ENCODE measurements around the gene FAM149A.

Gene FAM149A

DNA sequence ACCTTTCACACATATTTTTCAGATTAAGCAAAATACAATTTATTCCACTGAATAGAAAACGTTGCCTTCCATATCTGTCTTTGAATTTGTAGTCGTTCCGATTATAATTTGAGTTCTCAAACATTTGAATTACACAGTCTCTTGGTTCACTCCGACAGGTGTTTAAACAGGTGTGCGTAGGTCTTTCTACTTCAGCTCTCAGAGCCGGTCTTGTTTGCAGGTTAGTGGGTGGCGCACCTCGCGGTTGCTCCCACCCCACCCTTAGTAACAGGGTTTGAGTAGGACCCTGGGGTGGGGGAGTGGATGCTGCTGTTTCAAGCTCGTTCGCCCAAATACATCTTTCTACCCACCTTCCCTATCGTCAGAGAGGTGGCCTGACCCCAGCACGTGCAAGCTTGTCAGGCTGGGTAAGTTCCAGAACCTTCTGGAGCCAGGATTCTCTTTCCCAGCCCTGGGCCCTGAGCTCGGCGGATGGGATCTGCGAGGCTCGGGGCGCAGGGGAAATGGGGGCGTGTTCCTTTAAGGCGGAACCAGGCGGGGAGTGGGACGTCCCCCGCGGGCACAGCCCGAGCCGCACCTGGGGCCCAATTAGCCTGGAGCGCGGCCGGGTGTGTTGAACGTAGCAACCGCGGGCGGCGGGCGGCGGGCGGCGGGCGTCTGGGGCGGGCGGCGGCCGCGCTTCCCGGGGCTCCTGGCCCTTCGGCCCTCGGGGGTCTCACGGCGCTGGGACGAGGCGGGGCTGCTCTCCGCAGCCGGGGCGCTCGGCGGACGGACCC lies at the start of gene FAM149A:
FAM149A (plus strand) TSS at position 591 of the 776 bp plus-strand sequence.
- DNase-seq = peak; percentile 36

DNA sequence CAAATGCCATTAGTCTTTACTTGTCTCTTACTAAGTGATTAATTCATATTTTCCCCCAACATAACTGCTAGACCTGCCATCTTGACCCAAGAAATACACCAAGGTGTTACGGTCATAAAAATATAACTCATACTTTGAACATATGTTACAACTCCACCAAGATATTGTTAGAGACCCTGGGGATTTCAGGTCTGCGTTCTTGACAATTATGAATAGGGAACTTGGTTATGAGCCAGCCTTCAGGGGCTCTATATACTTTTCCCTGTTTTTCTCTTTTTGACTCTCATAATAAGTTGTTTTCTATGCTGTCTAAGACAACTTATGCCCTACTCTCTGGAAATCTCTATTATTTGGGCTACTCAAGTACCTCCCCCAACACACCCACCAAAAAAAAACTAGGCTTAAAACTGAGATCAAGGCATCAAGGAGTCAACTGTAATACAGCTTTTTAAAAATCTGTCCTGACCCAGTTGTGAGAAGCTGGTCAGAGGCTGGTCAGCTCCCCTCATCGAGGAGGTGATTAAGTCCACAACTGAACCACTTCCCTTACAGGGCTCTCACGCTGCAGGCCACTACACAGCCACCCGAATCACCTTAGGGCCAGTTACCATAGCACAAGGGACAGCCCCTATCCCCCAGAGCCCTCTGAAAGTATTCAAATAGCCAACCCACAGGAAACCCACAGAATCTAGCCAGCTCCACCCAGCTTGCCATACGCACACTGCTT lies 46.1 kb upstream of the FAM149A start:
- DNase-seq = no peak

DNA sequence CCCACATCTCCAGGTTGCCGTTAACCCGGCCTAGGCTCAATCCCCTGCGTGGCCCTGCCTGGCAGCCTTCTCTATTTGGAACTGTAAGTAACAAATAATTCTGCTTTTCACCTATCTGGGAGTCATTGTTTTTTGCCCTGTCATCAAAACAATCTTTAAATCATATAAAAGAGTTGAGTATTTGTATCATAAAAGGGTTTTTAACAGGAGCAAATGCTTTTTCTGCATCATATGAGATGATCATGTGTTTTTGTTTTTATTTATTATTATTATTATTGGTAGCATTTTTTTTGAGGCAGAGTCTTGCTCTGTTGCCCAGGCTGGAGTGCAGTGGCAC lies 45.6 kb upstream of the FAM149A start:
- no peak for DNase-seq

DNA sequence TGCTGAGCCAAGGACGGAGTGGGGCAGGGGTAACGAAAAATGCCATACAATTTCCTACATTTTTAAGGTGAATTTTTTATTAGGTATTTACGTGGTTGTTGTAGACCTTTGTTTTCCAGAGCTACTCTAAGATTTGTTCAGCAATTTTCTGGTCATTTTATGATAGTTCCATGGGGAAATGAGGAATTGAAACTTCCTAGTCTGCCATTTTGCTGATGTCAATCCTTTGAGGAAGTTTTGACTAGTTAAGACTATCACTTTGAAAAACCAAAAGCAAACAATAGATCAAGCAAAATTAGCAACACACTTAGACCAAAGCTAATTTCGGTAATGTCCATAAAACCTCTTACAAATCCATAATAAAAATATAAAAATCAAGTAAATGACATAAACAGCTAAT lies 42.6 kb upstream of the FAM149A start:
- DNase-seq = no peak

DNA sequence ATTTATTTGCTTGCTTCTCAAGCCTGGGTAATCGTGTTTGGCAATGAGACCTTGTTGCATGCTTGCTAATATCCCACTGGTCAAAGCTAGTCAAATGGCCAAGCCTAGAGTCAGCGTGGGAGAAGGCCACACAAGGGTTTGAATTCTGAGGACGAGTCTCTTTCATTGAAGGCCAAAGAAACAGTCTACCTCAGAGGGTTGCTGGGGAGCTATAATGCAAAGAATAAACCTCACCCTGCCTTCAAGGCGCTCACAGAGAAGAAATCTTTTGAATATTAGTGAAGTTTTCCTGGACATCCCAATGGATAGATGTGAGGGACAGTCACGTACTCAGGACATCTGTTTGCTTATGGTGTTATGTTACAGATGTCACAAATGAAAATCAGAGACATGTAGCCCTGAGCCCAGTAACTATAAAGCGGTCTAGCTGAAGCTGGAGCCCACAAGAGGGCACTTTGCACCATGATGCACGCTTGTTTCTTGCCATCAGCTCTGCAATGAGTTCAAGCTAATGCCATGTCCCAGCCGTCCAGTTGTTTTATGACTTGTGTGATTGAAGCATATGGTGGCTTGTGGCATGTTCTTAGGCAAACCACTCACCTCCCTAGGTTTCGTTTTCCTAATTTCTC lies 36.6 kb upstream of the FAM149A start:
- DNase-seq = peak; percentile 16

DNA sequence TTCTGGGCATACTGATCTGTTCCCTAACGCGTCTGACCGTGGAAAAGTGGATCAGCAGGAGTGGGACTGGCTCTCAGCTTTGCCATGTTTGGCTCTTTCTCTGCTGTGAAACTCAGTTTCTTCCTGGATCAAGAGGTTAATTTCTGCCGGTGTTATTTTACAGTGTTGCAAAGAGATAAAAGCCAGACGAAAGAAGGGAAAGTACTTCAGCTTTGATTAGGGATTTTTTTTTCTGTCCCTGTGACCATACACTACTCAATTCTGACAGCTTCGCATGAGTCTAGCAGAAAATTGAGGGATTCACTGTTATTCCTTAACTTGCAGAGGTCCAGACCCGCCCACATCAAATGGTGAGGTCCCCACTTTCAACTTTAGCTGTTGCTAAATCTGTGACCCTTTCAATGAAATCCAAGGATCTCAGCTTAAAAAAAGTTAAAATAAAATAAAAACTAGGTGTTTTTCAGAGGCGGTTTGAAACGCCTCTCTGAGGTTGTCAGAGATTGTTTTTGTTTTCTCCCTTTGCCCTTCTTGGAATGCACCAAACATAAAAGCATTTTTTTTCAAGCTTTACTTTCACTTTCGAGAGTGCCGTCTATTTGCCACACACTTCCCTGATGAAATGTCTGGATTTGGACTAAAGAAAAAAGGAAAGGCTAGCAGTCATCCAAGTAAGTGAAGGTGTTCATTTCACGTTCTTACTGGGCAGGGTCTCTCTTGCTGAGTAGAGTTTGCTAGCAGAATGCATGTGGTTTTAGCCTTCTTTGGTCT lies 35.7 kb upstream of the FAM149A start, which contains the start of gene TLR3:
TLR3 (plus strand) TSS at position 576 of the 768 bp plus-strand sequence. CDS start 7,464 bp downstream, outside the sequence.
- DNase-seq = no peak

DNA sequence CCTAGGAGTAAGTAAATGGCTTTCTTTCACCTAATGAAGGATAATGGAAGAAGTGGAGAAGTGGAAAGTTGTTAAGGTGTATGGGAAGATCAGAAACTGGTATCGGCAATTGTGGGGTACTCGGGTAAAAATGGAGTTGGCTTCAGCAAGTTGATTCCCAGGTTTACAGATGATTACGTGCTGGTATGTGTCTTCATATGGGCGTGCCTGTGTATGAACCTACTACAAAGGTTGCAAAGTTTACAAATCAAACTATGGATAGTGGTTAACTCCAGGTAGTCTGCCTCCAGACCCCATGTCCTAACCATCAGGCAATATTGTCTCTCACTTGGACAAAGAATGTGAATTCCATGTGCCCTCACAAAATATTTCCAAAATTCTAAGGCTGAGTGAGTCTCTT lies 34.8 kb upstream of the FAM149A start:
- DNase-seq = no peak

DNA sequence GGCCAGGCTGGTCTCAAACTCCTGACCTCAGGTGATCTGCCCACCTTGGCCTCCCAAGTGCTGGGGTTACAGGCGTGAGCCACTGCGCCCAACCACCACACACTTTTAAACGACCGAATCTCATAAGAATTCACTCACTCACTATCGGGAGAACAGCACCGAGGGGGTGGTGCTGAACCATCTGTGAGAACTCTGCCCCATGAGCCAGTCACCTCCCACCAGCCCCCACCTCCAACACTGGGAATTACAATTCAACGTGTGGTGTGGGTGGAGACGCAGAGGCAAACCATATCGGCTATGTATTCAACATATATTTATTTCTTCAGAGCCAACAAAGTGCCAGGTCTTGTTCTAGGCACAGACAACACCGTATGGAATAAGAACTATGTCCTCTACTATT lies 32.0 kb upstream of the FAM149A start:
- no peak for DNase-seq

DNA sequence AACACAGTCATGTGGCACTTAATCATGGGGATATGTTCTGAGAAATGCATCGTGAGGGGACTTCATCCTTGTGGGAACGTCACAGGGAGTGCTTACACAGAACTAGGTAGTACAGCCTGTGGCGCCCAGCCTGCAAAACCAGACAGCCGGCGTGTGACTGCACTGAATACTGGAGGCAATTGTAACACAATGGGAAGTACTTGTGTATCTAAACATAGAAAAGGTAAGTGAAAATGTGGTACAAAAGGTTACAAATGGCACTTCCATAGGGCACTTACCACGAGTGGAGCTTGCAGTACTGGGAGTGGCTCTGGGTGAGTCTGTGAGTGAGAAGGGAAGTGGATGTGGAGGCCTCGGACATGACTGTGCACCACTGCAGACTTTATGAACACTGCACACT lies 30.3 kb upstream of the FAM149A start:
- no peak for DNase-seq

DNA sequence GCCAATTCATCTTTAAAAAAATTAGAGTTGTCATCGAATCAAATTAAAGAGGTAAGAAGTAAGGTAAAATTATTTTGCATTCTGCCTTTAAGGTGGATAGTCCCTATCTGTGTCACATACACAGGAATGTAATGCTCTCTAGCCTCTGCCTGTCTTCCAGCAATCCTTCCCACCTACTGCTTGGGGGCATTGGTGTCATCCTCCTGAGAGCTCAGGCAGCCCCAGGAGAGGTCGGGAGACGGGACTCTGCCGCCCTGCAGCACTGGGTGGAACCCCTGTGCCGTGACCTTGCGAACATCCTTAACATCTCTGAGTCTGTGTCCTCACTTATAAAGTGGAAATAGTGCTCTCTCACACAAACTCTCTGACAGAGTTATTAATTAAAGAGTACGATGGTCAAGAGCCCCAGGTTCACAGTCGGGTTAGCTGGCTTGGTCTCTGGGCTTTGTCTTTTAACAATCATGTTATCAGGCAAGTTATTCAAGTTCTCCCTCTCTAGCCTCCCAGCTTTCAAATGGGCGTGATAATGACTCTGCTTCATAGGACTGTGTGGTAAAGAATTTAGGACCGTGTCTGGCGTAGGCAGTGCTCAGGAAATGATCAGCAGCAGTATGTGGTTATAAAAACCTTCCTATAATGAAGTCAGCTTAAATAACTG lies 25.4 kb upstream of the FAM149A start:
- no peak for DNase-seq

DNA sequence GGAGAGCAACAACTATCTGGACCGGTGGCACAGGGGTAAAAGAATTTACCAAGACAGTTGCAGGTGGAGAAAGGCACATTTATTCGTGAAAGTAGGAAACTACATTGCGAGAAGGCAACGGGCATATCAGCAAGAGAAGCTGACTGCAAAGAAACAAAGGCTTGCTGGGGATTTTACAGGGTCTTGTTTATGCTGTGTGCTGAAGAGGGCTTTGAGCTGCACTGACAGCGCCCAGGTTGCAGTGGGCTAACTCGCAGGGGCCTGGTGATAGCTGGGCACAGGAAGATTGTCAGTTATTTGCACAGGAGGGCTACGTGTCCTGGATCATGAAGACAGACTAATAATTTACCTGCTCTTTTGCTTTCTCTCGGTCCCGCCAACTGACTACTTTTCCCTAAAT lies 24.8 kb upstream of the FAM149A start:
- DNase-seq = no peak

DNA sequence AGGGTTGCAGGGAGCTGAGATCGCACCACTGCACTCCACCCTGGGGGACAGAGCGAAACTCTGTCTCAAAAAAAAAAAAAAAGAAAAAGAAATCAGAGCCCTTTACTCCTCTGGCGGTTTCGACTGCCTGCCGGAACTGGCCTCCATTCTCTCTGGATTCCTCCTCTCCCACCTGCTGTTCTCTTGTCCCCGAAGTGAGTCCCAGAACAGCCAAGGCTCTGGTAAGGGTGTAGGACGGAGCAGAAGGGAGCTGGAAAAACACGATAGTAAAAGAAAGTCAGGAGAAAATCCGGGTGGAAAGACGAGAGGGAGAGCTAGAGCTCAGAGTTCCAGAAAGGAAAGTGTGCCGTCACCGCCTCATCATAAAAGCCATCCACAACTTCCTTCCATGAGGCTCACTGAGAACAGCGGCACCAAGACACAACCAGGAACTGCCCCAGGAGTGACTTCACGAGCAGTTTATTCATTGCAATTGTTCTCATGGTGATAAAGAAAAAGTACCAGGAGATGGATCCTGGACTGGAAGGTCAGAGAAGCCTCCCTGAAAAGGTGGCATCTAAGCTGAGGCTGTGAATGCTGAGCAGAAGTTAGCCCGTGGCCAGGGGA lies 23.2 kb upstream of the FAM149A start:
- no peak for DNase-seq

DNA sequence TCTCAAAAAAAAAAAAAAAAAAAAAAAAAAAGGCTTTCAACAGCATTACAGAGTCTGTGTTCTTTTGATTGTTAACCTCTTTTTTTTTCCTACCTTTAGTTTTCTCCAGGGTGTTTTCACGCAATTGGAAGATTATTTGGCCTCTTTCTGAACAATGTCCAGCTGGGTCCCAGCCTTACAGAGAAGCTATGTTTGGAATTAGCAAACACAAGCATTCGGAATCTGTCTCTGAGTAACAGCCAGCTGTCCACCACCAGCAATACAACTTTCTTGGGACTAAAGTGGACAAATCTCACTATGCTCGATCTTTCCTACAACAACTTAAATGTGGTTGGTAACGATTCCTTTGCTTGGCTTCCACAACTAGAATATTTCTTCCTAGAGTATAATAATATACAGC lies 22.3 kb upstream of the FAM149A start:
- no peak for DNase-seq

DNA sequence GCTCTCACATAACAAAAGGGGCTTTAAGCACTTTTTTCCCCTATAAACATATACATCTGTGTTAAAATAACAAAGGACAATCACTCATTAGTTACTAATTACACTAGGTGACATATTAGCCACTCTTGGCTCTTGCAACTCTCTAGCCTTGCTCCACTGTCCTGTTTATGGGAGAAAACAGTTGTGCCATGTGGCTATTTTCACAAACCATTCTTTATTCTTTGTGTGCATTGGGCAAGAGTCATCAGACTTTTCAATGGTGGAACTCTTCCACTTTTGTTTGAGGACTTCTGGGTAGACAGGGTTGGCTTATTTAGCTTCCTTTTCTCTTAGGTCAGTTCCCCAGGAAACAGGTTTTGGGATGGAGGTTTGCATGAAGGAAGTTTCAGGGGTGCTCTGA lies 16.0 kb upstream of the FAM149A start:
- no peak for DNase-seq

DNA sequence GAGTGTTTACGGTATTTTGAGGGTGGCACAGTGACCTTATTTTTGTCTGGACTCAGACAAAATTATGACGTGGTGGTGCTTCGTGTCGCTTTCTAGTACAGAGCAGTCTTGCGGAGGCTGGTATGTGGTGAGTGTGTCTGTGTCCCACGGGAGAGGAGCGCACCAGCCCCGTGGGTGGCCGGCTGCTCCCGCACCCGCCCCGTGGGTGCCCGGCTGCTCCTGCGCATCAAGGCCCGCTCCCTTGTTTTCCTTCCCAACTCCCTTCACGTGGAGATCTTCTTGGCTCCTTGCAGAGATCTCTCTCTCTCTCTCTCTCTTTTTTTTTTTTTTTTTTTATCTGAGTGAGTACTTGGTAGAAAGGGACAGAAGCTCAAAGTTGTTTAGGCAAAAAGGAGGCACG lies 12.2 kb upstream of the FAM149A start:
- no peak for DNase-seq

DNA sequence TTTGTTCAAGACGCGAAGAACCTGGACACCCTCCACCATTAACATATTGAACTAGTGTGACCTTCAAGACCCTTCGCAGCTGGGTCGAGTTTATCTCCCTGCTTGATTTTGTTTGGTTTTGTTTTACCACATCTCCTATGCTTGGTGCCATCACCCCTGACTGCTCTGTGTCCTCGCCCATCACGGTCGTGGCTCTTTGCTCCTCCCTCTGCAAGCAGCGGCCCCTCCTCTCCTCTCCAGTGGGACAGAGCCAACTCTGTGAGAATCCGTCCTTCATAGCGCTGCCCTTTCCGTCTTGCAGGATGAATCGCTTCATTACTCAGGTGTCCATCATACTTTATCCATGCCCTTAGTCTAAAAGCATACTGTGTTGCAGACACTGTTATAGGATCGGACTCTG lies 9.1 kb upstream of the FAM149A start:
- DNase-seq = no peak

DNA sequence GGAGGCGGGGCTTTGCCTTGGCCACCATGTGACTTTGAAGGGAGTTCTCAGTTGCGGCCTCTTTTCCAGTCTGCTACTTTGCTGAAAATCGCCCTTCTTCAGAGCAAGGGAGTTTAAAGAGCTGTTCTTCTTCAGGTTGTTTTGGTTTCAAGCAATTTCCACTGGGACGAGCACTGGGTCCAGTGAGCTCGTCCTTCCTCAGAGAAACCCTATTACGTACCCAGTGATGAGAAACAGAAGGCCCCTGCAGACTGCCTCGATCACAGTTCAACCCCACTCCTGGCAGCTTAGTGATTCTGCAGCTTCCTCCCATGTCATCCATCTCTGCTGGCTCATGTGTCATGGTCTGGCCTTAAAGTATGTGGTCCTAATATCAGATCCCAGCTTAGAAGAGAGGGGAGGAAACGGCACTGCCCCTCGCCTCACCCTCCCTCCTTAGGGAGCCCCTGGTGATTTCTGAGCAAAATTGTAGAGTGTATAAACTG lies 7.8 kb upstream of the FAM149A start:
- no peak for DNase-seq

DNA sequence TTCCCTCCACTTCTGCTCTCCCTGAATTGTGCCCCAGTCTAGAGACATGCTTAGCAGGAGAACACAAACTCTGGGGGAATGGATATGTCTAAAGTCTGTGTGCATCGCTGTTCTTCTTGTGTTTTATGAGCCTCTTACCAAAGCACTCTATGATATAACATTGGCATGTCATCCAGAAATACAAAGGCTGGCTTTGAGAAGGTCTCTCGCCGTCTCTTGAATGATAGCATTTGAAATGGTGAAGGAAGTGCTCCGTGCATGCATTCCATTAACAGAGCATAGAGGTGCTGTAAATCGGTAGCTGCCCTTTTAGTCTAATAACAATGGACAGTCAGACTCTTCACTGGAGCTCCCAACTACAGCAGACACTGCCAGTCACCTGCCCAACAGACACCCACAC lies 7.1 kb upstream of the FAM149A start:
- no peak for DNase-seq

DNA sequence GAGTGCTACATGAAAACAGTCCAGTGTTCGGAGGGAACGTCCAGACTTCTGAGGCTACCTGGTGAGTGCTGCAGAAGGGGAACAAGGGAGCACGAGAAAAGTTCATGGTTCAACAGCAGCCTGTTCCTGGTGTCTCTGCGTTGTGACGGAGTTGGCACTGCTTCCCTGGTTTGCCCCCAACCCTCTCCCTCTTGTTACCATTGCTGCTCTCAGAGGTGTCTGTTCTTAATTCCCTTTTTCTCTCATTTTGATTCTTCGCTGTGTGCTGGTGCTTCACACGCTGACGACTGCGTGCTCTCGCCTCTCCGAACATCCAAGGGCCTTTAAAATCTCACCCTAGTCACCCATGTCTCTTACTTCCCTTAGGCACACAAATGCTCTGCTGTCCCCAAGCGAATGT lies 1.6 kb upstream of the FAM149A start:
- DNase-seq = no peak

DNA sequence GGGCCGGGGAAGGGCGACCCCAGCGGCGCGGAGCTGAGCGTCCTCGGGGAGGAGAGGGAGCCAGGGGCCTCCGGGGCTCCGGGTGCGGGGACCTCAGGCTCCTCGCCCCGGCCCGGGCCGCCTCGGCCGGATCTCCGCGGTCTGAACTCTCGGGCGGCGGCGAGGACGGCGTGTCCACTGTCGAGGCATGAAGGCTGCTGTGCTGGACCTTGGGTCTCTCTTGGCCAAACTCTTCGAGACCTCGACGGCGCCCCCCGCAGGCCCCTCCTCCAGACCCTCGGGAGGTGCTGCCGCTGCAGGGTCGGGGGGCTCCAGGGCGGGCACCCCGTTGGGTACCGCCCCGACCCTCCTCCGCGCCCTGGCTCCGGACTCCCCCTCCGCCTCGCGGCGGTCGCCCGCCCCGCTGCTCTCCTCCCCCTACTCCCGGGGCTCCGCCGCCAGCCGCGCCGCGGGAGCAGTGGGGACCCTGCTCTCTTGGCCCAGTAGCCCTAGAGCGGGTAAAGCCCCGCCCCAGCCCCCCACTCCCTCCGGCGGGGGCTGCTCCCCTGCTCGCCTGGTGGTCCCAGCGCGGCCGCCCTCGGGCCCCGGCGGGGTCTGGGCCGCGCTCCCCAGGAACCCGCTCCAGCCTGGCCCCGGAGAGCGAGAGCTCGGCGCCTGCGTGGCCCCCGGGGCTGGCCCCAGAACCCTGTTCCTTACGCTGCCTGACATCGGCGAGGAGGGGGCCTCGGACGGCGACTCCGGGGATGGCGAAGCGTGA lies 564 bp downstream of the FAM149A start:
- no peak for DNase-seq

DNA sequence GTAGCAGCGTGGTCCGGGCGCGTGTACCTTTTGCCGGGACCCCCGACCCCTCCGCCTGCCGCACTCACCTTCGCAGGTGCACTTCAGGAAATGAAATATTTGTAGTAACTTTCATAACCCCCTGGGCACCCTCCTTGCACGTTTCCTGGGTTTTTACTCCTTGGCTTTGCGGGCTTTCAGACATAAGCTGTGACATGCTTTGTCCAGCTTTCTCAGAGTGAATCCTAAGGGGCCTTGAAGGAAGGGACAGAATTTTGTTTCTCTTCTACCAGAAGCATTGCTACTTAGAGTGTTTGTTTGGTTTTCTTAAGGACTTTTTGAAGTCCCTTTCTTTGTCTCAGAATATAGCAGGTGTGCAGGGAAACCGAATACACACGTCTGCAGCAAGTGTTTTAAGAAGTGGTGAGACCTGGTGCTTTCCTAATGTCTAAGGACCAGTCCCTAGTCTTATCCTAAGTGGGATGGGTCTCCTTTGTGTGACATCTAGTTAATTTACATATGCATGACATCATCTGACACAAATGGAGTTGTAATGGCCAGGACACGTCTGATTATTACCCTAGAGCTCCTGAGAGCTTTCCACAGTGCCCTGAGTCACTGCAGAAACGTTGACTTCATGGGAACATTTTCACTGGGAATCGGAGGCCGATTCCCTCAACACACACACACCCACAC lies 1.3 kb downstream of the FAM149A start:
- no peak for DNase-seq
